Measurements from ENCODE around the gene MEG3. TPM values are rescaled to one million over a fixed set of nuclear protein-coding genes. Genes with fewer than 3 reads are reported as not detected.
A peak's percentile ranks its signal among the peaks of the same experiment; 100 is the strongest.

Gene MEG3
- total and polyA plus RNA-seq, 3 experiments from 2014 or later: 0.13 TPM; not detected in 2

GRCh38 chr14:100780646-100781355 lies 45.1 kb upstream of the MEG3 start:
- Histone ChIP-seq H3K27me3 (ENCODE audit: insufficient read depth, low read length, poor library complexity, severe bottlenecking) (no peaks in the 10 kb centered on the region), H3K4me3 (ENCODE audit: low read length) (no peak overlapping the region), H3K27ac (ENCODE audit: low read depth, low read length) (no peak overlapping the region), H3K4me1 (ENCODE audit: insufficient read depth, low read length) (no peaks in the 10 kb centered on the region), H3K9me3 (ENCODE audit: low read length) (no peaks in the 10 kb centered on the region), H3K36me3 (ENCODE audit: insufficient read depth, low read length) (no peaks in the 10 kb centered on the region)
- DNase-seq: no peak
- Mint-ChIP-seq H3K27ac (peak overlapping the region in 1 of 8 donors; percentile 89), H3K4me1 (no peaks in the 10 kb centered on the region), H3K4me3 (no peak overlapping the region), H3K36me3 (no peaks in the 10 kb centered on the region), H3K27me3 (peaks cover 7% of the 10 kb centered on the region in 2 donors), H3K9me3 (no peaks in the 10 kb centered on the region)
- CTCF ChIA-PET: no interaction called here
- POLR2A ChIA-PET: no interaction called here

GRCh38 chr14:100781952-100782351 lies 44.0 kb upstream of the MEG3 start:
- H3K36me3 ChIP-seq (ENCODE audit: insufficient read depth, low read length): no peaks in the 10 kb centered on the region
- no peak overlapping the region for H3K4me3 ChIP-seq (ENCODE audit: low read length)
- Mint-ChIP-seq H3K27ac (no peak overlapping the region), H3K9me3 (no peaks in the 10 kb centered on the region), H3K36me3 (no peaks in the 10 kb centered on the region), H3K4me1 (no peaks in the 10 kb centered on the region), H3K4me3 (no peak overlapping the region), H3K27me3 (peaks cover 7% of the 10 kb centered on the region in 2 donors)
- no peaks in the 10 kb centered on the region for H3K9me3 ChIP-seq (ENCODE audit: low read length)
- CTCF ChIA-PET: no interaction called here
- no peak overlapping the region for H3K27ac ChIP-seq (ENCODE audit: low read depth, low read length)
- no peaks in the 10 kb centered on the region for H3K4me1 ChIP-seq (ENCODE audit: insufficient read depth, low read length)
- POLR2A ChIA-PET: no interaction called here
- no peaks in the 10 kb centered on the region for H3K27me3 ChIP-seq (ENCODE audit: insufficient read depth, low read length, poor library complexity, severe bottlenecking)
- no peak for DNase-seq

GRCh38 chr14:100782516-100783320 lies 43.2 kb upstream of the MEG3 start:
- H3K9me3 Mint-ChIP-seq: no peaks in the 10 kb centered on the region
- no peaks in the 10 kb centered on the region for H3K4me1 Mint-ChIP-seq
- ChIA-PET CTCF (interaction anchor here (1.3 kb wide), 1 partner anchor 20 kb away, joined by 3 read pairs; no protein-coding TSS in a partner anchor), POLR2A (no interaction called here)
- no peaks in the 10 kb centered on the region for H3K36me3 Mint-ChIP-seq
- Histone ChIP-seq H3K4me1 (ENCODE audit: insufficient read depth, low read length) (no peaks in the 10 kb centered on the region), H3K4me3 (ENCODE audit: low read length) (no peak overlapping the region), H3K9me3 (ENCODE audit: low read length) (no peaks in the 10 kb centered on the region), H3K27ac (ENCODE audit: low read depth, low read length) (no peak overlapping the region), H3K27me3 (ENCODE audit: insufficient read depth, low read length, poor library complexity, severe bottlenecking) (no peaks in the 10 kb centered on the region), H3K36me3 (ENCODE audit: insufficient read depth, low read length) (no peaks in the 10 kb centered on the region)
- DNase-seq: no peak
- H3K27ac Mint-ChIP-seq: no peak overlapping the region
- peaks cover 7% of the 10 kb centered on the region in 2 donors for H3K27me3 Mint-ChIP-seq
- no peak overlapping the region for H3K4me3 Mint-ChIP-seq

GRCh38 chr14:100783630-100784370 lies 42.1 kb upstream of the MEG3 start:
- no peak overlapping the region for H3K4me3 Mint-ChIP-seq
- Histone ChIP-seq H3K4me1 (ENCODE audit: insufficient read depth, low read length) (no peaks in the 10 kb centered on the region), H3K4me3 (ENCODE audit: low read length) (no peak overlapping the region), H3K27ac (ENCODE audit: low read depth, low read length) (no peak overlapping the region), H3K9me3 (ENCODE audit: low read length) (no peaks in the 10 kb centered on the region), H3K27me3 (ENCODE audit: insufficient read depth, low read length, poor library complexity, severe bottlenecking) (no peaks in the 10 kb centered on the region), H3K36me3 (ENCODE audit: insufficient read depth, low read length) (no peaks in the 10 kb centered on the region)
- H3K9me3 Mint-ChIP-seq: no peaks in the 10 kb centered on the region
- ChIA-PET POLR2A (no interaction called here), CTCF (interaction anchor here (1.3 kb wide), 1 partner anchor 21 kb away, joined by 3 read pairs; no protein-coding TSS in a partner anchor)
- peaks cover 8 to 18% of the 10 kb centered on the region in 2 donors for H3K27me3 Mint-ChIP-seq
- no peak for DNase-seq
- H3K4me1 Mint-ChIP-seq: no peaks in the 10 kb centered on the region
- no peaks in the 10 kb centered on the region for H3K36me3 Mint-ChIP-seq
- no peak overlapping the region for H3K27ac Mint-ChIP-seq

GRCh38 chr14:100784523-100785337 lies 41.2 kb upstream of the MEG3 start:
- Mint-ChIP-seq H3K36me3 (no peaks in the 10 kb centered on the region), H3K27me3 (peaks cover 9 to 19% of the 10 kb centered on the region in 2 donors), H3K4me3 (no peak overlapping the region), H3K27ac (no peak overlapping the region), H3K9me3 (no peaks in the 10 kb centered on the region), H3K4me1 (no peaks in the 10 kb centered on the region)
- CTCF ChIA-PET: interaction anchor here (1.3 kb wide), 1 partner anchor 22 kb away, joined by 3 read pairs; no protein-coding TSS in a partner anchor
- Histone ChIP-seq H3K4me1 (ENCODE audit: insufficient read depth, low read length) (no peaks in the 10 kb centered on the region), H3K9me3 (ENCODE audit: low read length) (no peaks in the 10 kb centered on the region), H3K4me3 (ENCODE audit: low read length) (no peak overlapping the region), H3K27me3 (ENCODE audit: insufficient read depth, low read length, poor library complexity, severe bottlenecking) (no peaks in the 10 kb centered on the region), H3K36me3 (ENCODE audit: insufficient read depth, low read length) (no peaks in the 10 kb centered on the region), H3K27ac (ENCODE audit: low read depth, low read length) (no peak overlapping the region)
- POLR2A ChIA-PET: no interaction called here
- no peak for DNase-seq

- Histone ChIP-seq H3K27ac (ENCODE audit: low read depth, low read length) (no peak overlapping the region), H3K4me1 (ENCODE audit: insufficient read depth, low read length) (no peaks in the 10 kb centered on the region), H3K27me3 (ENCODE audit: insufficient read depth, low read length, poor library complexity, severe bottlenecking) (no peaks in the 10 kb centered on the region), H3K9me3 (ENCODE audit: low read length) (no peaks in the 10 kb centered on the region), H3K36me3 (ENCODE audit: insufficient read depth, low read length) (no peaks in the 10 kb centered on the region), H3K4me3 (ENCODE audit: low read length) (no peak overlapping the region)
- ChIA-PET POLR2A (no interaction called here), CTCF (no interaction called here)
- H3K36me3 Mint-ChIP-seq: no peaks in the 10 kb centered on the region
- H3K4me3 Mint-ChIP-seq: no peak overlapping the region
- H3K27me3 Mint-ChIP-seq: peaks cover 10 to 19% of the 10 kb centered on the region in 2 donors
- H3K27ac Mint-ChIP-seq: no peak overlapping the region
- H3K4me1 Mint-ChIP-seq: no peaks in the 10 kb centered on the region
- no peaks in the 10 kb centered on the region for H3K9me3 Mint-ChIP-seq
- no peak for DNase-seq
Measured at GRCh38 chr14:100785338-100785615, 40.6 kb upstream of the MEG3 start.

- CTCF ChIA-PET: no interaction called here
- no peaks in the 10 kb centered on the region for H3K4me1 ChIP-seq (ENCODE audit: insufficient read depth, low read length)
- H3K9me3 Mint-ChIP-seq: no peaks in the 10 kb centered on the region
- POLR2A ChIA-PET: no interaction called here
- DNase-seq: no peak
- H3K4me3 ChIP-seq (ENCODE audit: low read length): no peak overlapping the region
- no peak overlapping the region for H3K4me3 Mint-ChIP-seq
- no peaks in the 10 kb centered on the region for H3K27me3 ChIP-seq (ENCODE audit: insufficient read depth, low read length, poor library complexity, severe bottlenecking)
- no peaks in the 10 kb centered on the region for H3K36me3 Mint-ChIP-seq
- H3K27ac ChIP-seq (ENCODE audit: low read depth, low read length): no peak overlapping the region
- H3K4me1 Mint-ChIP-seq: no peaks in the 10 kb centered on the region
- no peaks in the 10 kb centered on the region for H3K9me3 ChIP-seq (ENCODE audit: low read length)
- H3K27ac Mint-ChIP-seq: no peak overlapping the region
- H3K36me3 ChIP-seq (ENCODE audit: insufficient read depth, low read length): no peaks in the 10 kb centered on the region
- H3K27me3 Mint-ChIP-seq: peaks cover 13 to 22% of the 10 kb centered on the region in 2 donors
Measured at GRCh38 chr14:100785626-100786025, 40.3 kb upstream of the MEG3 start.

Data from CD8-positive, alpha-beta memory T cell (primary cell).